ENCODE data around the gene OR52E1. TPM values are rescaled to one million over a fixed set of nuclear protein-coding genes. Genes with fewer than 3 reads are reported as not detected.

The OR52E1 gene
- total and polyA plus RNA-seq, 2 of the 8 experiments (the other 6 are each of a cell fraction or from before 2014, with no cell fraction given), result not detected

GRCh38 chr11:5090668-5091067, 21.3 kb downstream of the OR52E1 start:
- no peak overlapping the region for H3K4ac ChIP-seq (replicated peaks; ENCODE audit: insufficient read length, low read depth, low read length)
- no peak overlapping the region for H3K27ac ChIP-seq (ENCODE audit: low read depth, low read length)
- no peak for TF ChIP-seq POU5F1 (IDR thresholded peaks at IDR 0.05; ENCODE audit: low read depth, low read length)
- no peak for DNase-seq (ENCODE audit: low read depth in 1 of 2, low spot score in 2 of 2)
- H3K79me1 ChIP-seq (ENCODE audit: low read depth, low read length), result no peaks in the 10 kb centered on the region
- H2BK20ac ChIP-seq (ENCODE audit: low read length), result no peak overlapping the region
- no peaks in the 10 kb centered on the region for H3K23me2 ChIP-seq (ENCODE audit: low read depth, low read length)
- H4K8ac ChIP-seq (ENCODE audit: extremely low read depth, insufficient read depth, low read length), result no peak overlapping the region
- H4K20me1 ChIP-seq (replicated peaks in 1 of 2; ENCODE audit: control insufficient read depth in 1 of 2, insufficient read depth in 2 of 2, low read length in 2 of 2), result no peaks in the 10 kb centered on the region
- no peak overlapping the region for H3K18ac ChIP-seq (ENCODE audit: extremely low read depth, low read length)
- H3K4me1 ChIP-seq (replicated peaks in 1 of 4; ENCODE audit: control insufficient read depth in 3 of 4, insufficient read depth in 4 of 4, low read length in 3 of 4), result no peaks in the 10 kb centered on the region
- H2BK5ac ChIP-seq (ENCODE audit: low read depth, low read length), result no peak overlapping the region
- H3K23ac ChIP-seq (ENCODE audit: insufficient read length), result no peak overlapping the region
- no peak overlapping the region for H4K5ac ChIP-seq (ENCODE audit: insufficient read length, low read depth, low read length)
- WGBS, 2 experiments (ENCODE audit: extremely low coverage in 1 of 2, insufficient coverage in 1 of 2, insufficient read length in 1 of 2, insufficient replicate concordance in 2 of 2, low coverage in 1 of 2, low lambda C conversion rate in 2 of 2, missing lambda C conversion rate in 1 of 2), result 95% methylated on average over 1 of the region's 1 CpG; no CpG with 5 or more reads in 1 of the 2 experiments
- H3K4me3 ChIP-seq (ENCODE audit: extremely low read depth in 1 of 4, insufficient read depth in 2 of 4, low read depth in 3 of 4, low read length in 4 of 4), result no peak overlapping the region
- H2BK120ac ChIP-seq (replicated peaks; ENCODE audit: low read depth, low read length), result no peak overlapping the region
- FAIRE-seq, result no peak
- no peak overlapping the region for H2BK12ac ChIP-seq (ENCODE audit: low read depth, low read length)
- H3K36me3 ChIP-seq (ENCODE audit: control insufficient read depth in 2 of 4, insufficient read depth in 4 of 4, low read length in 3 of 4), result no peaks in the 10 kb centered on the region
- H3K79me2 ChIP-seq (ENCODE audit: control insufficient read depth in 1 of 2, insufficient read depth in 2 of 2, low read length in 2 of 2), result no peaks in the 10 kb centered on the region
- H4K91ac ChIP-seq (replicated peaks; ENCODE audit: insufficient read length, low read length), result no peak overlapping the region
- H2AFZ ChIP-seq (ENCODE audit: low read length), result no peak overlapping the region
- H2AK5ac ChIP-seq (ENCODE audit: low read depth, low read length), result no peak overlapping the region
- H3K27me3 ChIP-seq (replicated peaks in 1 of 4; ENCODE audit: control insufficient read depth in 3 of 4, extremely low read depth in 1 of 4, insufficient read depth in 3 of 4, low read length in 3 of 4), result no peaks in the 10 kb centered on the region
- no peak overlapping the region for H3K9ac ChIP-seq (replicated peaks in 1 of 4; ENCODE audit: extremely low read depth in 1 of 4, low read depth in 3 of 4, low read length in 3 of 4)
- no peak overlapping the region for H2BK15ac ChIP-seq (ENCODE audit: low read length)
- no peak overlapping the region for H3K4me2 ChIP-seq (ENCODE audit: insufficient read depth in 1 of 2, low read depth in 2 of 2, low read length in 2 of 2)
- POLR2A ChIA-PET (ENCODE audit: partially characterized antibody), result no interaction called here
- CTCF ChIA-PET (ENCODE audit: partially characterized antibody), result interaction anchor here (0.6 kb wide), 1 partner anchor 63 kb away, joined by 7 read pairs; no protein-coding TSS in a partner anchor
- H3K9me3 ChIP-seq (ENCODE audit: insufficient read depth in 2 of 2, low read depth in 1 of 2, low read length in 1 of 2), result no peaks in the 10 kb centered on the region
- H3K14ac ChIP-seq (ENCODE audit: insufficient read length), result no peak overlapping the region
- H3K56ac ChIP-seq (replicated peaks; ENCODE audit: insufficient read length, low read depth, low read length), result no peak overlapping the region
